GM19238 (cell line): ENCODE results near the gene ZNF213.

Experiments
- DNase-seq: peaks from one replicate; pipeline ENCODE4 v3.0.0; 2011; ENCODE audit warnings: low spot score; ENCODE audit not compliant: insufficient read length

Gene ZNF213

DNA sequence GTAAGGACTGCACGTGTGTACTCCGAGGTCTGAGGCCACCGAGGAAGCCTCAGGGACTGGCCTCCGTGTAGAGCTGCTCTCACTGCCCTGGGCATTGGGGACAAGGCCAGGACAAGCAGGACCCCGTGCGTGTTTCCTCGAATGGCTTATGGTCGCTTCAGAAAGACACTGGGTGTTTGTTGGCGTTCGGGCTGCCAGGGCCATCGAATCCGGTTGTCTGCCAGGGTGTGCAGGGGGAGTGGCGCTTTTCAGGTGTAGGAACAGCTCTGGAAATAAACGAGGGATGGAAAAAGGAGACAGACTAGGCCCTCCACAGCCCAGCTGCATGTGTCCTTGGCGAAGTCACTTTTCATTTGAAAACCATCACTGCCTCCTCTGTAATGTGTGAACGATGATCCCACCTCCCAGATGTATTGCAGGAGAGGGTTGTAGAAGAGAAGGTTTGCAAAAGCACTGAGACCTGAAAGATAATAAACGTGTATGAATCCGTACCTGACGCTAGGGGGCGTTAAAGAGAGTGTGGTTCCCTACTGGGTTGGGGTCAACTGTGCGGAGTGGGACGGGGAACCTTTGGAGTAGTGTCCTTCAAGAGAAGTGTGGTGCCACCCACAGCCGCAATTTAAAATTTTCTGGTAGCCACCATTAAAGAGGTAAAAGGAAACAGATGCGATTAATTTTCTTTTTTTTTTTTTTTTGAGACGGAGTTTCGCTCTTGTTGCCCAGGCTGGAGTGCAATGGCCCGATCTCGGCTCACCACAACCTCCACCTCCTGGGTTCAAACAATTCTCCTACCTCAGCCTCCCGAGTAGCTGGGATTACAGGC, 33.6 kb upstream of the ZNF213 start:
- no peak for DNase-seq

DNA sequence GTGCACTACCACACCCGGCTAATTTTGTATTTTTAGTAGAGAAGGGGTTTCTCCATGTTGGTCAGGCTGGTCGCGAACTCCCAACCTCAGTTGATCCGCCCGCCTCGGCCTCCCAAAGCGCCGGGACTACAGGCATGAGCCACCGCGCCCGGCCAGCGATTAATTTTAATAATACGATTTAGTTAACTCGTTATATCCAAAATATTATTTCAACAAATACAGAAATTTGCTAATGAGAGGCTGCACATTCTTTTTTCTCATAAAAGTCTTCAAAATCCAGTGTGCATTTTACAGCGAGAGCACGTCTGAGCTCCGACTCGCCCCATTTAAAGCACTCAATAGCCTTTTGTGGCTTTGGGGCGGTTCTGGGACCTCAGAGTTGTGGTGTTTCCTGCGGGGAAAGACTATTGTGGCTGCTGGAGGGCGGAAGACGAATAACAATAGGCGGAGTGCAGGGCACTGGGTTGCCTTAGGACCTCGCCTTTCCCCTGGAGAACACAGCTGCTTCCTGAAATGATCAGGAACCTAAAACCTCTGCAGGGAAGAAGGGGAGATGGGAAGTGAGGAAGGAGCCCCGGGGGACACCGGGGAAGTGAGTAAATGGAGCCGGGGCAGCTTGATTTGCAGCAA, 32.9 kb upstream of the ZNF213 start:
- DNase-seq: no peak

GRCh38 chr16:3106205-3106928, 28.5 kb upstream of the ZNF213 start:
- DNase-seq: peak; percentile 98

- peak; percentile 52 for DNase-seq
Observed at GRCh38 chr16:3112058-3112880, 22.6 kb upstream of the ZNF213 start, which contains the start of gene ZNF205. ZNF205 (plus strand) TSS chr16:3112586; CDS start chr16:3113431, 845 bp downstream.

DNA sequence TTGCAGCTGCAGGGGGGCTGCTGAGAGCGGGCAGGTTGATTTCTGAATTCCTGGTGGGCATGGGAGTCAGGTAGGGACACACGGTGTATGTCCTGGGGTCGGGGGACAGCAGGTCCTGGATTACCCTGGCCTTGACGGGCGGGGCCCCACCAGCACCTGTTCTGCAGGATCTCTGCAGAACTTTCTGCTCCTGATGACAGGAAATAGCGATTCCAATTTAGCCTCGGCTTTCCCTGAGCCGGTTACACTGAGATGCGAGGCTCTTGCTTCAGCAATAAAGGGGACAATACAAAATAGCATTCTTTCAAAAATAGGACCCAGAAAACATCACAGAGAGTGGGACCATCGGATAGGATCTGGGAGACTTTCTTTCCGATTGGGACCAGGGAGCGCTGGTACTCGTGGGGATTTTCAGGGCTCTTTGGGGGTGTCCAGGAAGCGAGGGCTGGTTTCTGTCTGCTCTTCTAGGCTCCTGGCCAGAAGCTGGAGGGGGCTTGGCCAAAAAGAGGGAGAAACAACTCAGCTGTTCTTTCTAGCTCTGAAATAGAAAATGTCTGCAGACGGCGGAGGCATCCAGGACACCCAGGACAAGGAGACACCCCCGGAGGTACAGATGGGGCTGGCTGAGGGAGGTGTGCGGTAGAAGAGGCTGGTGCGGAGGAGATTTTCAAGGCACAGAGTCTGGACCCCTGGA, 21.8 kb upstream of the ZNF213 start:
- DNase-seq: no peak

- DNase-seq: no peak
Observed at GRCh38 chr16:3113765-3114479, 20.9 kb upstream of the ZNF213 start.

DNA sequence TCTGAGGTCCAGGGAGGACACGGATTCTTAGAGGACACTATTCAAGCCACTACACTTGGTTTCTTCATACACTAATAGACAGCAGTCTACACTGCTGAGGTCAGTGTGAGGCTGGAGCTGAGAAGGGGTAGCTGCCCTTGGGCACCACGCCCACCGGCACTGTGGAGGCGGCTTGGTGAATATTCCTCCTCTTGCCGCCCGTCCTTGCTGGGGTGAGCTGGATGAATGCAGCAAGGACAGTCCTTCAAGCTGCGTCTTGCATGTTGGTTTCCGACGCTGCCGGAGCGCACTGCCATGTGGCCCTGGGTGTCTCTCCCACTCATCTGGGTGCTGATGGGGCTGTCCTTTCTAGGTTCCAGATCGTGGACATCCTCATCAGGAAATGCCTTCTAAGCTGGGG, 19.8 kb upstream of the ZNF213 start:
- no peak for DNase-seq

- no peak for DNase-seq
Observed at GRCh38 chr16:3115561-3115960, 19.3 kb upstream of the ZNF213 start.

GRCh38 chr16:3118204-3118790, 16.5 kb upstream of the ZNF213 start:
- DNase-seq: no peak

DNA sequence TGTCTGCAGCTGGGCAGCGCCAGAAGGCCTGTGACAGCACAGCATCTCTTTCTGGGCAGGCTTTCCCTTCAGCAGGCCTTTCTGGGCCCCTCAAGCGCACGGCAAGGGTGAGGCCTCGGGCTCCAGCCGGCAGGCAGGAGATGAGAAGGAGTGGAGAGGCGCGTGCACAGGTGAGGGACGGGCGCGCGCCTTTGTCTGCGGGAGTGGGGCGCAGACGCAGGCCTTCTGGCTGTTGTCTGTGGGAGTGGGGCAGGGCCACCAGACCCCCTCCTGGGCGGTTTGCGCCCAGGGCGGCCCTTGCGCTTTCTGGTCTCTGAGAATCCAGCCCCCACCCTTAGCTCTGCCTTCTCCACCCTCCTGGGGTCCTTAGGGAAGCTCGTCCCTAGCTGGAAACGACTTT, 16.0 kb upstream of the ZNF213 start:
- DNase-seq: no peak

GRCh38 chr16:3119286-3119685, 15.5 kb upstream of the ZNF213 start:
- DNase-seq: no peak

GRCh38 chr16:3119701-3120408, 15.0 kb upstream of the ZNF213 start:
- DNase-seq: no peak

DNA sequence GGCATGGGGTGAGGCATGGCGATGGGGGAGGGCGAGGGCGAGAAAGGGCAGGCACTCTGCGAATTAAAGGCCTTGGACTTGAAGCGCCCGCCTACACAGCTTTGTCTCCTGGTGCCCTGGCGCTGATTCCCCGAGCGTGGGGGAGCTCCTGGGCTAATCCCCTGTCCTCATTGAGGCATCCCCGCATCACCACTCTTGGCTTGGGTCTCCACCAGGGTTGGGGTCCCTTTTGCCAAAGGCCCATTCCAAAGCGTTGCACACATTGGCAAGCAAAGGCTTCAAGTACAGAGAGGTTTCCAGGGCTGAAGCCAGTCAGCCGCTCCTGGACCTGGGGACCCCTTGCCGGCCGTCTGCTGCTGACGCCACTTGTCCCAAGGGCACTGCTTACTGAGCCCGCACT, 14.4 kb upstream of the ZNF213 start:
- DNase-seq: no peak

DNA sequence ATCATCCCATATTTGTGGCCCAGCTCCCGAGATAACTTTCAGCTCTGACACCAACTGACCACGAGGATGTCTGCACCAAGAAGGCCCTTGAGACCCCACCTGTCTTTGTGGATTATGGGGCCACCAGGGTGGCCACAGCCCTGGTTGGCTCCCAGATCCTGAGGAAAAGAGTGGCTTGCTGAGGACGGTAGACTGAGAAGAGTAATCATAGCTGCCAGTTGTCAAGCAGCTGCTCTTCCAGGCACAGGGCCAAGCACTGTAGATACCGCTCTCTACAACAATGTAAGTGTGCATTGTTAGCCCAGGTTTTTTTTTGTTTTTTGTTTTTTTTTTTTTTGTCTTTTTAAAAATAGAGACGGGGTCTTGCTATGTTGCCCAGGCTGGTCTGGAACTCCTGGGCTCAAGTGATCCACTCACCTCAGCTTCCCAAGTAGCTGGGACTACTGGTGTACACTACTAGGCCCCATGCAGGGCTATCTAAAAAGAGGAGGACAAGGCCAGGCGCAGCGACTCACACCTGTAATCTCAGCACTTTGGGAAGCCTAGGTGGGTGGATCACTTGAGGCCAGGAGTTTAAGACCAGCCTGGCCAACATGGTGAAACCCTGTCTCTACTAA, 12.9 kb upstream of the ZNF213 start:
- DNase-seq: no peak

- no peak for DNase-seq
Observed at GRCh38 chr16:3122926-3123570, 11.8 kb upstream of the ZNF213 start.

DNA sequence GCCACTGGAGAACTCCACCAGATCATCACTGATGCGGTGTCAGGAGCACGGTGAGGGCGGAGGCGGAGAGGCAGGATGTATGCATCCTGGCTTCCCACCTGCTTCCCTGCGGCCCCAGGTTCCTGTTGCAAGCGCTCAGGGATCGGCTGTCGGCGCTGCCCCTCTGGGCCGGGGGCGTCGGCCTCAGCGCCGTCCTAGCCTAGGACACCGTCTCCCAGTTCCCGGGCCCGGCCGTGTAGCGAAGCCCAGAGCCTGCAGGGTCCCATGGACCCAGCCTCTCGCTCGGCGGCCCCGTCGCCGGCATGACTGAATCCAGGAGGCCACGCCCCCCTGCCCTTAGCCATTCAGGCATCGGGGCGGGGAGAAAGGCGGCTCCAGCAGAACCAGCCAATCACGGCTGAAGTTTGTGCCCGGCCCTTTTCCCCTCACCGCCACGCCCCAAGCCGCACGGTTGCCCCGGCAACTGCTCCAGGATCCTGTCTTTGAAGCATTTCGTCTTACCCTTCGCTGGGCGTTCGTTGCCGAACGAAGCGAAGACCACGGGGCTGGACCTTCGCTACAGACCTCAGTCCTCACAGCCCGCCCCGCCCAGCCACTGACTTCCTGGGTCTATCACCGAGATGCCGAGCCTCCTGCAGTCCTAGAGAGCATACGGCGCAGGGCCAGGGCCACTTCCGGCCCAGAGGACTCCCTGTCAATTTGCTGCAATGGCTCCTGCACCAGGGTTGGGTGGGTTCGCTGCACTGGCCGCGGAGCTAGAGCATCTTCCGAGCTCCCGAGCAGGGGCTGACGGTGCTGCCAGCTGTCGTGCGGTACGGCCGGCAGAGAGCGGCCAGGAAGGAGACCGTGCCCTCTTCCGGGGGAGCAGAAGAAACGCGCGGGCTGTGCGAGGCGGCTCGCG, 10.6 kb upstream of the ZNF213 start:
- DNase-seq: peak; percentile 96

- DNase-seq: no peak
Observed at GRCh38 chr16:3127745-3128144, 7.1 kb upstream of the ZNF213 start.
